Epithelial cell of esophagus (primary cell): ENCODE measurements around the gene PTK7.
"Not testable (repeated sequence)": the region's sequence is repeated elsewhere in the genome, so short reads cannot be mapped to it uniquely, and the experiment has no call there.

Source experiments
- DNase-seq: peaks from one replicate; pipeline ENCODE4 v3.0.0; 2010; ENCODE audit warnings: low read depth
- H3K4me3 ChIP-seq: 2 replicates; pipeline ENCODE4 v1.5.1; 2011; ENCODE audit warnings: mild to moderate bottlenecking, low read length, control low read depth
- CTCF ChIP-seq: IDR thresholded peaks from 2 replicates; pipeline ENCODE4 v1.5.1; 2011; ENCODE audit warnings: low read depth, mild to moderate bottlenecking, low read length, control low read depth, inconsistent platforms; ENCODE audit not compliant: insufficient read depth; ENCODE audit errors: missing control alignments

PTK7 gene

GRCh38 chr6:43077333-43077809, 1.3 kb downstream of the PTK7 start:
- H3K4me3 ChIP-seq, result peak overlapping the region; percentile 83
- peak; percentile 67 for DNase-seq
- no peak for TF ChIP-seq CTCF

- H3K4me3 ChIP-seq, result peak overlapping the region; percentile 83
- no peak for DNase-seq
- no peak for TF ChIP-seq CTCF
These were observed 1.9 kb downstream of the PTK7 start for GRCh38 chr6:43077981-43078511.

GRCh38 chr6:43078691-43079090, 2.6 kb downstream of the PTK7 start:
- no peak for DNase-seq
- no peak overlapping the region for H3K4me3 ChIP-seq
- no peak for TF ChIP-seq CTCF

- no peak for TF ChIP-seq CTCF
- H3K4me3 ChIP-seq, result no peak overlapping the region
- no peak for DNase-seq
These were observed 4.9 kb downstream of the PTK7 start for GRCh38 chr6:43081043-43081442.

GRCh38 chr6:43081922-43082321, 5.8 kb downstream of the PTK7 start:
- DNase-seq, result not testable (repeated sequence)

GRCh38 chr6:43082806-43083655, 6.9 kb downstream of the PTK7 start:
- no peak for TF ChIP-seq CTCF
- no peak for DNase-seq
- no peak overlapping the region for H3K4me3 ChIP-seq

More at GRCh38 chr6:43081922-43082321, 5.8 kb downstream of the PTK7 start:
- not testable (repeated sequence) for H3K4me3 ChIP-seq

- no peak for DNase-seq
- no peak overlapping the region for H3K4me3 ChIP-seq
- TF ChIP-seq CTCF, result no peak
These were observed 10.0 kb downstream of the PTK7 start for GRCh38 chr6:43086022-43086658.
